OCI-LY7 (cell line): ENCODE data around the gene GLG1. TPM values are rescaled to one million over a fixed set of nuclear protein-coding genes. Genes with fewer than 3 reads are reported as not detected.

Experiments used
- BruUV-seq: library from RNA; stranded (reverse); fragments of 400-500 nt; replicated peaks from 2 replicates; lab custom pipeline; 2021; lab: Mats Ljungman, UMichigan
- CTCF ChIA-PET: fragments of 300-600 bp; sonication (Branson Sonifier 250); formaldehyde crosslinking; loops from one replicate; lab custom pipeline; 2022; ENCODE audit warnings: antibody characterized with exemption; ENCODE audit not compliant: unreplicated experiment; lab: Charles Lee
- POLR2A ChIA-PET: fragments of 300-600 bp; sonication (Branson Sonifier 250); formaldehyde crosslinking; loops from one replicate; lab custom pipeline; 2022; ENCODE audit warnings: antibody characterized with exemption; lab: Charles Lee
- DNase-seq: peaks from one replicate; pipeline ENCODE4 v3.0.0-alpha.2; 2015; ENCODE audit warnings: low spot score
- H2AFZ ChIP-seq: fragments of 200-600 bp; sonication (generic), shearing (Covaris generic); 2 replicates; pipeline ENCODE4 v1.6.1; 2014; ENCODE audit warnings: mild to moderate bottlenecking, antibody characterized with exemption, low read length, moderate library complexity
- H3K27ac ChIP-seq: fragments of 200-600 bp; sonication (generic); 2 replicates; pipeline ENCODE4 v1.5.1; 2014; ENCODE audit warnings: mixed run types, low read depth, mild to moderate bottlenecking, moderate library complexity, low read length, inconsistent platforms; ENCODE audit not compliant: poor library complexity, severe bottlenecking
- H3K36me3 ChIP-seq: fragments of 200-600 bp; sonication (generic); 2 replicates; pipeline ENCODE4 v1.6.1; 2014; ENCODE audit warnings: mild to moderate bottlenecking, antibody characterized with exemption, low read length, moderate library complexity, mixed read lengths; ENCODE audit not compliant: insufficient read depth
- H3K4me1 ChIP-seq: fragments of 200-600 bp; sonication (generic); 2 replicates; pipeline ENCODE4 v1.5.1; 2014; ENCODE audit warnings: mild to moderate bottlenecking, low read length; ENCODE audit not compliant: insufficient read depth, poor library complexity, severe bottlenecking
- H3K4me2 ChIP-seq: fragments of 200-600 bp; sonication (generic); 2 replicates; pipeline ENCODE4 v1.6.1; 2014; ENCODE audit warnings: mild to moderate bottlenecking, low read length
- H3K4me3 ChIP-seq: fragments of 200-600 bp; sonication (generic); 2 replicates; pipeline ENCODE4 v1.5.1; 2014; ENCODE audit warnings: mild to moderate bottlenecking, low read depth, low read length; ENCODE audit not compliant: poor library complexity, severe bottlenecking
- H3K79me2 ChIP-seq: fragments of 200-600 bp; sonication (generic); 2 replicates; pipeline ENCODE4 v1.6.1; 2016; ENCODE audit warnings: low read depth, mild to moderate bottlenecking, low read length, moderate library complexity, mixed read lengths; ENCODE audit not compliant: insufficient read depth
- H3K9me2 ChIP-seq: fragments of 200-600 bp; sonication (generic); 2 replicates; pipeline ENCODE4 v1.6.1; 2016; ENCODE audit warnings: mild to moderate bottlenecking, low read length, mixed read lengths; ENCODE audit not compliant: insufficient read depth
- H3K9me3 ChIP-seq: fragments of 200-600 bp; sonication (generic); 2 replicates; pipeline ENCODE4 v1.6.1; 2014; ENCODE audit warnings: mild to moderate bottlenecking, mixed run types, low read length, mixed read lengths
- H4K20me1 ChIP-seq: fragments of 200-600 bp; sonication (generic); 2 replicates; pipeline ENCODE4 v1.6.1; 2014; ENCODE audit warnings: mild to moderate bottlenecking, antibody characterized with exemption, low read length, moderate library complexity, mixed read lengths; ENCODE audit not compliant: insufficient read depth
- CTCF ChIP-seq: fragments of 200-600 bp; sonication (generic); conservative IDR thresholded peaks from 2 replicates; pipeline ENCODE4 v1.5.1; 2014; ENCODE audit warnings: mild to moderate bottlenecking, antibody characterized with exemption, low read length, moderate library complexity, mixed read lengths
- EZH2phosphoT487 ChIP-seq: fragments of 200-600 bp; sonication (generic); IDR thresholded peaks from 2 replicates; pipeline ENCODE4 v1.6.1; 2018; ENCODE audit warnings: low read depth, borderline replicate concordance, mild to moderate bottlenecking, mixed run types, antibody characterized with exemption, low read length, moderate library complexity, mixed read lengths
- intact Hi-C: fragments of 100-400 bp; cut with micrococcal nuclease; formaldehyde crosslinking; loops from one replicate; pipeline ENCODE4 v1.10.0; 2022; ENCODE audit not compliant: unreplicated experiment
- total RNA-seq, 2 experiments: library from RNA; depleted of rRNA in 1 of 2; stranded (reverse); fragments of >200 nt in 1 of 2; shearing (Covaris generic) in 1 of 2; gene quantifications; 2 replicates each; pipeline ENCODE4 v1.2.3, GENCODE V29; 2014 to 2022

The GLG1 gene
- total RNA-seq, 2 experiments from 2014 or later: 40.4 to 69.8 TPM

DNA sequence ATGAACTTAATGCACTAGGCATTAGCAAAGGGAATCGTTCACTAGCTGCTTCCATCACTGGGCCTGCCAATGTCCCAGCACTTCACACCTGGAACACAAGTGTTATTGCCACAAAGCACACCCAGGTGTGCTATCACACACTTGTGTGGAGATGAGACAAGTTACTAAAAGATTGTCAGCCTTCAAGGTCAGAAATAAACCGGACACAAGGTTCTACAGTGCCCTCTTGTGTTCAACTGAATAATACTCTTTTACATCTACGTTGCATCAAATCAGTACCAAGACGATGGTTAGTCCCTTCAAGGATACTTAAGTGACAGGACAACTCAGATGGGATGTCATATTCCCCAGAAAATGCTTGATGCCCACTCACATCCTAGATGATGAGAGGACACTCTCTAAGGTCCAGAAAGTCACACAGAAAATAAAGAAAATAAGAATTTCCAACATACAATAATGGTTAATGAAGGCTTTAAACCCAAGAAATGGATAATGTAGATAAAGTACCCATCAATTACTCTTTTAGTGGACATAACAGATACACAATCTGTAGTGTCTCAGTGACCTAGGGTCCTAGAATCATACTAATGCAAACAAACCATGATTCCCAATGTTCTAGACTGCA, 16.4 kb upstream of the GLG1 start:
- BruUV-seq: no TSS peak
- CTCF ChIA-PET: no interaction called here

GRCh38 chr16:74622005-74622404, 15.1 kb upstream of the GLG1 start:
- CTCF ChIA-PET: no interaction called here
- Histone ChIP-seq H3K4me2 (no peak overlapping the region), H3K4me1 (no peaks in the 10 kb centered on the region), H4K20me1 (0 out of 2 replicates have a peak, but pooled peaks cover 6% of the 10 kb centered on the region), H3K27ac (no peak overlapping the region), H3K4me3 (no peak overlapping the region), H3K79me2 (no peaks in the 10 kb centered on the region), H3K9me2 (no peaks in the 10 kb centered on the region), H3K36me3 (peaks cover 91% of the 10 kb centered on the region), H3K9me3 (no peaks in the 10 kb centered on the region), H2AFZ (no peak overlapping the region)
- TF ChIP-seq EZH2phosphoT487: no peak
- no peak for TF ChIP-seq CTCF
- no TSS peak for BruUV-seq
- POLR2A ChIA-PET: interaction anchor here (0.7 to 1.3 kb wide), 2 partner anchors 17 to 148 kb away, joined by 3 read pairs; no protein-coding TSS in a partner anchor
- intact Hi-C loops: no loop called here
- DNase-seq: no peak

More for the DNA sequence above, 16.4 kb upstream of the GLG1 start:
- no peak overlapping the region for H3K27ac ChIP-seq
- POLR2A ChIA-PET: interaction anchor here (1.2 to 1.3 kb wide), 2 partner anchors 15 to 148 kb away, joined by 3 read pairs; no protein-coding TSS in a partner anchor
- 0 out of 2 replicates have a peak, but pooled peaks cover 6% of the 10 kb centered on the region for H4K20me1 ChIP-seq
- no peaks in the 10 kb centered on the region for H3K79me2 ChIP-seq
- H3K36me3 ChIP-seq: peaks cover 94% of the 10 kb centered on the region
- H3K4me2 ChIP-seq: no peak overlapping the region
- no peaks in the 10 kb centered on the region for H3K9me3 ChIP-seq
- peak; percentile 57 for DNase-seq
- no peak overlapping the region for H3K4me3 ChIP-seq
- TF ChIP-seq CTCF: peak; percentile 81
- no peak for TF ChIP-seq EZH2phosphoT487
- H2AFZ ChIP-seq: no peak overlapping the region
- no peaks in the 10 kb centered on the region for H3K4me1 ChIP-seq
- intact Hi-C loops: no loop called here
- no peaks in the 10 kb centered on the region for H3K9me2 ChIP-seq

- CTCF ChIA-PET: no interaction called here
- Histone ChIP-seq H4K20me1 (no peaks in the 10 kb centered on the region), H3K4me2 (no peak overlapping the region), H3K9me2 (no peaks in the 10 kb centered on the region), H3K36me3 (peaks cover 49% of the 10 kb centered on the region), H3K27ac (no peak overlapping the region), H3K9me3 (no peaks in the 10 kb centered on the region), H3K4me3 (no peak overlapping the region), H3K79me2 (no peaks in the 10 kb centered on the region), H2AFZ (no peak overlapping the region), H3K4me1 (no peaks in the 10 kb centered on the region)
- no TSS peak for BruUV-seq
- intact Hi-C loops: no loop called here
- TF ChIP-seq EZH2phosphoT487: no peak
- TF ChIP-seq CTCF: no peak
- DNase-seq: no peak
- POLR2A ChIA-PET: no interaction called here
These were observed 10.4 kb upstream of the GLG1 start for GRCh38 chr16:74617206-74617788.
